Fibroblast of lung (primary cell): Measurements from ENCODE around the gene CAPN13. TPM values are rescaled to one million over a fixed set of nuclear protein-coding genes. Genes with fewer than 3 reads are reported as not detected.

Source experiments
- DNase-seq, 2 donors: peaks; one replicate each; pipeline versions ENCODE4 v3.0.0 to v3.0.0-alpha.2; 2010; ENCODE audit warnings: low read depth in 2 of 2
- H2AFZ ChIP-seq: 2 replicates; pipeline ENCODE4 v1.5.1; 2012; ENCODE audit warnings: low read length, control low read depth, inconsistent platforms
- H3K27ac ChIP-seq: 2 replicates; pipeline ENCODE4 v1.5.1; 2011; ENCODE audit warnings: low read length, control low read depth; ENCODE audit not compliant: insufficient read depth
- H3K27me3 ChIP-seq: 2 replicates; pipeline ENCODE4 v1.5.1; 2011; ENCODE audit warnings: mild to moderate bottlenecking, low read length; ENCODE audit not compliant: control insufficient read depth, insufficient read depth
- H3K36me3 ChIP-seq: 2 replicates; pipeline ENCODE4 v1.5.1; 2011; ENCODE audit warnings: low read length; ENCODE audit not compliant: control insufficient read depth, insufficient read depth
- H3K4me1 ChIP-seq: 2 replicates; pipeline ENCODE4 v1.5.1; 2011; ENCODE audit warnings: low read length; ENCODE audit not compliant: control insufficient read depth, insufficient read depth; ENCODE audit errors: extremely low read depth
- H3K4me2 ChIP-seq: 2 replicates; pipeline ENCODE4 v1.5.1; 2011; ENCODE audit warnings: low read length, control low read depth; ENCODE audit not compliant: insufficient read depth; ENCODE audit errors: extremely low read depth
- H3K4me3 ChIP-seq, 4 experiments: fragments of 200-600 bp in 1 of 4; sonication (generic) in 1 of 4; replicated peaks in 1 of 4; 2 replicates each; pipeline ENCODE4 v1.5.1; 2011 to 2016; ENCODE audit warnings: low read length in 4 of 4, low read depth in 3 of 4, mild to moderate bottlenecking in 3 of 4, control low read depth in 2 of 4, inconsistent platforms in 1 of 4, mixed read lengths in 1 of 4; ENCODE audit not compliant: insufficient read depth in 1 of 4; ENCODE audit errors: control extremely low read depth in 1 of 4
- H3K79me2 ChIP-seq: 2 replicates; pipeline ENCODE4 v1.5.1; 2012; ENCODE audit warnings: mild to moderate bottlenecking, low read length, inconsistent platforms; ENCODE audit not compliant: control insufficient read depth, insufficient read depth
- H3K9ac ChIP-seq: 2 replicates; pipeline ENCODE4 v1.5.1; 2011; ENCODE audit warnings: mild to moderate bottlenecking, low read length, control low read depth; ENCODE audit not compliant: insufficient read depth
- H3K9me3 ChIP-seq: 2 replicates; pipeline ENCODE4 v1.5.1; 2012; ENCODE audit warnings: low read depth, low read length; ENCODE audit not compliant: control insufficient read depth, insufficient read depth
- H4K20me1 ChIP-seq: 2 replicates; pipeline ENCODE4 v1.5.1; 2011; ENCODE audit warnings: low read length; ENCODE audit not compliant: control insufficient read depth, insufficient read depth; ENCODE audit errors: extremely low read depth
- CTCF ChIP-seq, 2 donors: IDR thresholded peaks in 1 of 2; conservative IDR thresholded peaks in 1 of 2; 1 replicate in 1 of 2; 2 replicates in 1 of 2; pipeline ENCODE4 v1.5.1; 2011 to 2012; ENCODE audit warnings: low read length in 2 of 2, control low read depth in 1 of 2, inconsistent platforms in 1 of 2, low read depth in 1 of 2, mild to moderate bottlenecking in 1 of 2
- EZH2 ChIP-seq: IDR thresholded peaks from 2 replicates; pipeline ENCODE4 v1.5.1; 2012; ENCODE audit warnings: low read length, control low read depth, mild to moderate bottlenecking; ENCODE audit errors: missing control alignments
- polyA plus RNA-seq, 2 donors: library from polyadenylated mRNA; depleted of rRNA in 1 of 2; stranded (reverse) in 1 of 2; unstranded in 1 of 2; fragments of >200 nt; gene quantifications; 2 replicates each; pipeline ENCODE4 v1.2.1, GENCODE V29; 2011 to 2012; ENCODE audit warnings: missing spikeins in 1 of 2
- total RNA-seq: library from RNA; depleted of rRNA; stranded (reverse); fragments of >200 nt; gene quantifications from 2 replicates; pipeline ENCODE4 v1.2.1, GENCODE V29; 2014

CAPN13 gene
- total and polyA plus RNA-seq, 2 donors (not counting 1 experiment from before 2014, with no cell fraction given) = not detected

GRCh38 chr2:30768036-30768686 lies 39.1 kb downstream of the CAPN13 start:
- TF ChIP-seq CTCF (conservative IDR thresholded peaks at IDR 0.05 in 1 of 2, IDR thresholded peaks at IDR 0.05 in 1 of 2; ENCODE audit: low read depth in 1 of 2, low read length in 2 of 2) = no peak
- TF ChIP-seq EZH2 = no peak
- H3K9ac ChIP-seq = no peak overlapping the region
- no peaks in the 10 kb centered on the region for H3K4me1 ChIP-seq
- H3K9me3 ChIP-seq = no peaks in the 10 kb centered on the region
- no peak for DNase-seq
- no peaks in the 10 kb centered on the region for H4K20me1 ChIP-seq
- no peak overlapping the region for H3K4me3 ChIP-seq
- no peak overlapping the region for H3K4me2 ChIP-seq
- no peak overlapping the region for H3K27ac ChIP-seq
- H3K36me3 ChIP-seq = no peaks in the 10 kb centered on the region
- no peak overlapping the region for H2AFZ ChIP-seq
- peaks cover 2% of the 10 kb centered on the region for H3K27me3 ChIP-seq
- H3K79me2 ChIP-seq = no peaks in the 10 kb centered on the region

GRCh38 chr2:30766666-30767065 lies 40.6 kb downstream of the CAPN13 start:
- Histone ChIP-seq H3K4me2 (no peak overlapping the region), H3K79me2 (no peaks in the 10 kb centered on the region), H3K4me3 (no peak overlapping the region), H2AFZ (no peak overlapping the region), H3K36me3 (no peaks in the 10 kb centered on the region), H3K4me1 (no peaks in the 10 kb centered on the region), H4K20me1 (no peaks in the 10 kb centered on the region), H3K27ac (no peak overlapping the region), H3K27me3 (peaks cover 2% of the 10 kb centered on the region), H3K9me3 (no peaks in the 10 kb centered on the region), H3K9ac (no peak overlapping the region)
- DNase-seq = no peak
- no peak for TF ChIP-seq EZH2
- TF ChIP-seq CTCF (conservative IDR thresholded peaks at IDR 0.05 in 1 of 2, IDR thresholded peaks at IDR 0.05 in 1 of 2; ENCODE audit: low read depth in 1 of 2, low read length in 2 of 2) = no peak

GRCh38 chr2:30765876-30766470 lies 41.3 kb downstream of the CAPN13 start:
- Histone ChIP-seq H3K36me3 (no peaks in the 10 kb centered on the region), H3K4me1 (no peaks in the 10 kb centered on the region), H3K9me3 (no peaks in the 10 kb centered on the region), H3K4me3 (no peak overlapping the region), H3K9ac (no peak overlapping the region), H3K27ac (no peak overlapping the region), H3K4me2 (no peak overlapping the region), H2AFZ (no peak overlapping the region), H3K27me3 (peaks cover 2% of the 10 kb centered on the region), H4K20me1 (no peaks in the 10 kb centered on the region), H3K79me2 (no peaks in the 10 kb centered on the region)
- TF ChIP-seq CTCF (conservative IDR thresholded peaks at IDR 0.05 in 1 of 2, IDR thresholded peaks at IDR 0.05 in 1 of 2; ENCODE audit: low read depth in 1 of 2, low read length in 2 of 2) (no peak), EZH2 (no peak)
- no peak for DNase-seq
